OCI-LY1 (cell line): ENCODE results near the gene AJAP1.

Source experiments
- H2AFZ ChIP-seq: fragments of 200-600 bp; sonication (generic), shearing (Covaris generic); 2 replicates; pipeline ENCODE4 v1.6.0; 2014; ENCODE audit warnings: antibody characterized with exemption, mild to moderate bottlenecking, low read length
- H3F3A ChIP-seq: fragments of 200-600 bp; sonication (generic), shearing (Covaris generic); 2 replicates; pipeline ENCODE4 v1.6.0; 2014; ENCODE audit warnings: mild to moderate bottlenecking, antibody characterized with exemption, low read length, moderate library complexity; ENCODE audit not compliant: insufficient read depth
- H3K27ac ChIP-seq: fragments of 200-600 bp; sonication (generic); 2 replicates; pipeline ENCODE4 v1.5.1; 2014; ENCODE audit warnings: low read length, mixed run types, mild to moderate bottlenecking, low read depth; ENCODE audit not compliant: poor library complexity, severe bottlenecking
- H3K27me3 ChIP-seq: fragments of 200-600 bp; sonication (generic); 2 replicates; pipeline ENCODE4 v1.6.0; 2014; ENCODE audit warnings: antibody characterized with exemption, mild to moderate bottlenecking, low read length, moderate library complexity; ENCODE audit not compliant: insufficient read depth
- H3K36me3 ChIP-seq: fragments of 200-600 bp; sonication (generic); 2 replicates; pipeline ENCODE4 v1.6.1; 2014; ENCODE audit warnings: mild to moderate bottlenecking, antibody characterized with exemption, low read length, moderate library complexity, mixed read lengths; ENCODE audit not compliant: insufficient read depth
- H3K4me1 ChIP-seq: fragments of 200-600 bp; sonication (generic); 2 replicates; pipeline ENCODE4 v1.5.1; 2014; ENCODE audit warnings: mild to moderate bottlenecking, low read length, moderate library complexity; ENCODE audit not compliant: insufficient read depth, severe bottlenecking
- H3K4me2 ChIP-seq: fragments of 200-600 bp; sonication (generic), shearing (Covaris generic); 2 replicates; pipeline ENCODE4 v1.6.1; 2014; ENCODE audit warnings: low read length
- H3K4me3 ChIP-seq: fragments of 200-600 bp; sonication (generic); 2 replicates; pipeline ENCODE4 v1.5.1; 2014; ENCODE audit warnings: low read length, low read depth, mild to moderate bottlenecking, mixed read lengths; ENCODE audit not compliant: poor library complexity, severe bottlenecking
- H3K79me2 ChIP-seq: fragments of 200-600 bp; shearing (Covaris generic); 2 replicates; pipeline ENCODE4 v1.6.1; 2016; ENCODE audit warnings: mixed run types, low read length, mixed read lengths; ENCODE audit not compliant: insufficient read depth
- H3K9ac ChIP-seq: fragments of 200-600 bp; sonication (generic), shearing (Covaris generic); 2 replicates; pipeline ENCODE4 v1.6.1; 2014; ENCODE audit warnings: mild to moderate bottlenecking, low read length, mixed read lengths
- H3K9me2 ChIP-seq: fragments of 200-600 bp; sonication (generic), shearing (Covaris generic); 2 replicates; pipeline ENCODE4 v1.6.1; 2014; ENCODE audit warnings: low read depth, mild to moderate bottlenecking, low read length, mixed read lengths
- H3K9me3 ChIP-seq: fragments of 200-600 bp; shearing (Covaris generic); 2 replicates; pipeline ENCODE4 v1.6.1; 2014; ENCODE audit warnings: low read length, mixed read lengths
- H4K20me1 ChIP-seq: fragments of 200-600 bp; sonication (generic), shearing (Covaris generic); 2 replicates; pipeline ENCODE4 v1.6.0; 2016; ENCODE audit warnings: mild to moderate bottlenecking, low read length; ENCODE audit not compliant: insufficient read depth
- CTCF ChIP-seq: fragments of 200-600 bp; sonication (generic), shearing (Covaris generic); IDR thresholded peaks from 2 replicates; pipeline ENCODE4 v1.5.1; 2017; ENCODE audit warnings: mild to moderate bottlenecking, antibody characterized with exemption, low read length, moderate library complexity, mixed read lengths
- EZH2 ChIP-seq: fragments of 200-600 bp; sonication (generic), shearing (Covaris generic); IDR thresholded peaks from 2 replicates; pipeline ENCODE4 v1.8.0; 2017; ENCODE audit warnings: borderline replicate concordance, mixed run types, mild to moderate bottlenecking, antibody characterized with exemption, low read length, moderate library complexity, mixed read lengths

Gene AJAP1

GRCh38 chr1:4626560-4627319, 27.7 kb upstream of the AJAP1 start:
- H4K20me1 ChIP-seq = no peaks in the 10 kb centered on the region
- no peak overlapping the region for H3K4me2 ChIP-seq
- no peaks in the 10 kb centered on the region for H3K79me2 ChIP-seq
- no peak overlapping the region for H3K9ac ChIP-seq
- H3K4me3 ChIP-seq = no peak overlapping the region
- no peaks in the 10 kb centered on the region for H3K27me3 ChIP-seq
- H3K27ac ChIP-seq = no peak overlapping the region
- H3K36me3 ChIP-seq = no peaks in the 10 kb centered on the region
- no peaks in the 10 kb centered on the region for H3K9me2 ChIP-seq
- H3F3A ChIP-seq = no peaks in the 10 kb centered on the region
- H2AFZ ChIP-seq = no peak overlapping the region
- H3K4me1 ChIP-seq = no peaks in the 10 kb centered on the region
- TF ChIP-seq CTCF = no peak
- no peak for TF ChIP-seq EZH2
- H3K9me3 ChIP-seq = no peaks in the 10 kb centered on the region

- Histone ChIP-seq H3K27me3 (no peaks in the 10 kb centered on the region), H3K79me2 (no peaks in the 10 kb centered on the region), H4K20me1 (no peaks in the 10 kb centered on the region), H3K27ac (no peak overlapping the region), H2AFZ (no peak overlapping the region), H3K9me3 (no peaks in the 10 kb centered on the region), H3K4me3 (no peak overlapping the region), H3K36me3 (no peaks in the 10 kb centered on the region), H3F3A (no peaks in the 10 kb centered on the region), H3K9me2 (no peaks in the 10 kb centered on the region), H3K9ac (no peak overlapping the region), H3K4me1 (no peaks in the 10 kb centered on the region), H3K4me2 (no peak overlapping the region)
- no peak for TF ChIP-seq CTCF
- TF ChIP-seq EZH2 = no peak
Measured at GRCh38 chr1:4627353-4627752, 27.1 kb upstream of the AJAP1 start.

- TF ChIP-seq EZH2 = no peak
- no peak for TF ChIP-seq CTCF
- no peak overlapping the region for H3K9ac ChIP-seq
- no peak overlapping the region for H3K27ac ChIP-seq
- H3K9me3 ChIP-seq = no peaks in the 10 kb centered on the region
- H3K4me1 ChIP-seq = no peaks in the 10 kb centered on the region
- no peaks in the 10 kb centered on the region for H3K79me2 ChIP-seq
- H3K27me3 ChIP-seq = no peaks in the 10 kb centered on the region
- H3F3A ChIP-seq = no peaks in the 10 kb centered on the region
- H2AFZ ChIP-seq = no peak overlapping the region
- no peaks in the 10 kb centered on the region for H4K20me1 ChIP-seq
- no peak overlapping the region for H3K4me2 ChIP-seq
- no peaks in the 10 kb centered on the region for H3K36me3 ChIP-seq
- H3K9me2 ChIP-seq = no peaks in the 10 kb centered on the region
- no peak overlapping the region for H3K4me3 ChIP-seq
Measured at GRCh38 chr1:4628992-4629391, 25.4 kb upstream of the AJAP1 start.
